Right lobe of liver (tissue), 4 donors: ENCODE results near the gene A2ML1.
"Not testable (repeated sequence)": the region's sequence is repeated elsewhere in the genome, so short reads cannot be mapped to it uniquely, and the experiment has no call there.

Experiments used
- POLR2A ChIP-seq: fragments of 450-650 bp; IDR thresholded peaks from one replicate; pipeline ENCODE4 v1.6.1; 2017; ENCODE audit warnings: antibody characterized with exemption, mild to moderate bottlenecking
- TF ChIP-seq, protein P1 (sequence below), 4 donors: fragments of 200-600 bp in 3 of 4; fragments of 450-650 bp in 1 of 4; IDR thresholded peaks; one replicate each; pipeline versions ENCODE4 v1.5.1 to v1.8.0; 2016 to 2022; ENCODE audit warnings: antibody characterized with exemption in 4 of 4, mild to moderate bottlenecking in 2 of 4
- donor health status: DM: no; HTN: no; CAD: no.
- donor health status: DM: no; HTN: no; CAD: no.
- donor health status: DM: no; HTN: yes; CAD: no.

DNA sequence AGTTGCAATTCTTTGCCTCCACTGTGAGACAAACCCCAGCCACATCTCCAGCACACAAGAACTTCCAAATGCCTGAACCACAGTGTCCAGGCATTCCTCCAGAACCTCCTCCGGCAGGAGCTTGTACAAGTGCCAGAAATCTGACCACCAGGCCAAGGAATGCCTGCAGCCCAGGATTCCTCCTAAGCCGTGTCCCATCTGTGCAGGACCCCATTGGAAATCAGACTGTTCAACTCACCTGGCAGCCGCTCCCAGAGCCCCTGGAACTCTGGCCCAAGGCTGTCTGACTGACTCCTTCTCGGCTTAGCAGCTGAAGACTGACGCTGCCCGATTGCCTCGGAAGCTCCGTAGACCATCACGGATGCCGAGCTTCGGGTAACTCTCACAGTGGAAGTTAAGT lies 15.3 kb upstream of the A2ML1 start:
- not testable (repeated sequence) for TF ChIP-seq POLR2A
- TF ChIP-seq, protein P1, sequence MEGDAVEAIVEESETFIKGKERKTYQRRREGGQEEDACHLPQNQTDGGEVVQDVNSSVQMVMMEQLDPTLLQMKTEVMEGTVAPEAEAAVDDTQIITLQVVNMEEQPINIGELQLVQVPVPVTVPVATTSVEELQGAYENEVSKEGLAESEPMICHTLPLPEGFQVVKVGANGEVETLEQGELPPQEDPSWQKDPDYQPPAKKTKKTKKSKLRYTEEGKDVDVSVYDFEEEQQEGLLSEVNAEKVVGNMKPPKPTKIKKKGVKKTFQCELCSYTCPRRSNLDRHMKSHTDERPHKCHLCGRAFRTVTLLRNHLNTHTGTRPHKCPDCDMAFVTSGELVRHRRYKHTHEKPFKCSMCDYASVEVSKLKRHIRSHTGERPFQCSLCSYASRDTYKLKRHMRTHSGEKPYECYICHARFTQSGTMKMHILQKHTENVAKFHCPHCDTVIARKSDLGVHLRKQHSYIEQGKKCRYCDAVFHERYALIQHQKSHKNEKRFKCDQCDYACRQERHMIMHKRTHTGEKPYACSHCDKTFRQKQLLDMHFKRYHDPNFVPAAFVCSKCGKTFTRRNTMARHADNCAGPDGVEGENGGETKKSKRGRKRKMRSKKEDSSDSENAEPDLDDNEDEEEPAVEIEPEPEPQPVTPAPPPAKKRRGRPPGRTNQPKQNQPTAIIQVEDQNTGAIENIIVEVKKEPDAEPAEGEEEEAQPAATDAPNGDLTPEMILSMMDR (IDR thresholded peaks at IDR 0.05) = not testable (repeated sequence)
